Measurements from ENCODE around the gene FOXL3.

FOXL3 gene

DNA sequence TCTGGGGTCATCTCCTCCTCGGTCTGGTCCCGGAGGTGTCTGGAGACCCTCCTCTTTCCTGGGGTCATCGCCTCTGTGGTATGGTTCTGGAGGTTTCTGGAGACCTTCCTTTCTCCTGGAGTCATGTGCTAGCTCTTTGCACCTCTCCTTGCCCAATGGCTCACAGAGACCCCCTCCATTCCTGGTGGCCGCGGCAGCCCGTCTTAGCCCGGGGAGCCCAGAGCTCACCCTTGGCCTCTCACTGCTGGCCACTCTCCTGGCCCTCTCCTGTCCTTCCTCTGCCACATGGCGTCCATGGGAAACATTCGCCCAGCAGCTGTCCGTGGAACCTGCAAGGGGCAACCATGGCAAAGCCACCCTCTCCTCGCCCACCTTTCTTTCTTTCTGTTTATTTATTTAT lies 20.2 kb upstream of the FOXL3 start:
- DNase-seq, result no peak

DNA sequence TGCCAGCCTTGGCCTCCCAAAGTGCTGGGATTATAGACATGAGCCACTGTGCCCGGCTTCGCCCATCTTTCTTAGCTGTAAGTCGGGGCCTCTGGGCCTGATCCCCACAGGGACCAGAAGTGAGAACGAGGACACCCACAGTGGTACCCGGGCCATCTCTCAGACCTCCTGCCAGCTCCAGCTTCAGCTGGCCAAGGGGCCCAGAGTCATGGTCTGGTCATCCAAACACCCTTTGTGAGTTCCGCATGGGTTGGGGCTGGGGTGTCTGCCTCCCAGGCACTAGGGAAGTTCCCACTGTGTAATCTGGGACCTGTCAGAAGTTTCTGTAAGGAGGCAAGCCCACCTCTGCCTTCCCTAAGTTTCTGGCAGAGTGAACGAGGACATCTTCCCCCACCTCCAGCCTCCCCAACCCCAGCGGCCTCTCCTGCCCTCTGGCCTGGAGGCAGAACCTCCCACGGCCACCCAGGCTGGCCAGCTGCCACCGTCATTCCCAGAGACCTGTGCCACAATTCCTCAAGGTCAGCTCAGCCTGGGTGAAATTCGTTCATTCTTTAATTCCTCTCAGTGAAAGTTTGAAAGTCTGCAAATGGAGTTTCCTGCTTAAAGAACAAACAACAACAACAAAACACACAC lies 19.5 kb upstream of the FOXL3 start:
- DNase-seq, result no peak

DNA sequence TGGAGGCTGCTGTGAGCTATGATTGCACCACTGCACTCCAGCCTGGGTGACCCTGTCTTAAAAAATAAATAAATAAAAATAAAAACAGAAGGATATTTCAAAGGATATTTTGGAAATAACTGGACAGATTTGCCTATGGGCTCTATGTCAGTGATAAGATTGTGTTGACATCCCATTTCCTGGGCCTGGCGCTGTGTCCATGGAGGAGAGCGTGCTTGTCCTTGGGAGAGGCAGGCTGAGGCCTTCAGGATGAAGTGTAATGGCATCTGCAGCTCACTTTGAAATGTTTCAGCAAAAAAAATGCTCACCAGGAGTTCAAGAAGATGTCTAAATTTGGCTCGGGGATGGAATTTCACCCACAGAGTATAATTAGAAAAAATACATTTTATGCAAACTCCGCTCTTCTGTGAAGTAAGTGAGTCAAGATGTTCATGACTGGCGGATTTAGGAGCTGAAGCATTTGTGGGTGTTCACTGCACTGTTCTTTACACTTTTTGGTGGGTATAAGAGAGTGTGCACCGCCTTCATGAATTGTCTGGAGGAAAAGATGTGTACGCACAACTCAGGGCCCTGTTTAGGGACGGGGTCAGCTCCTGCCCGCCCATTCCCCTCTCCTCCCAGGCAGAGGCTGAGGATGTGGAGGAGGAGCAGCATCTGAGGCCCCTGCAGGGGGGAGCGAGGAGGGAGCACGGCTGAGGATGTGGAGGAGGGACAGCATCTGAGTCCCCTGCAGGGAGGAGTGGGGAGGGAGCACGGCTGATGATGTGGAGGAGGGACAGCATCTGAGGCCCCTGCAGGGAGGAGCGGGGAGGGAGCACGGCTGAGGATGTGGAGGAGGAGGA lies 18.5 kb upstream of the FOXL3 start:
- DNase-seq, result no peak

DNA sequence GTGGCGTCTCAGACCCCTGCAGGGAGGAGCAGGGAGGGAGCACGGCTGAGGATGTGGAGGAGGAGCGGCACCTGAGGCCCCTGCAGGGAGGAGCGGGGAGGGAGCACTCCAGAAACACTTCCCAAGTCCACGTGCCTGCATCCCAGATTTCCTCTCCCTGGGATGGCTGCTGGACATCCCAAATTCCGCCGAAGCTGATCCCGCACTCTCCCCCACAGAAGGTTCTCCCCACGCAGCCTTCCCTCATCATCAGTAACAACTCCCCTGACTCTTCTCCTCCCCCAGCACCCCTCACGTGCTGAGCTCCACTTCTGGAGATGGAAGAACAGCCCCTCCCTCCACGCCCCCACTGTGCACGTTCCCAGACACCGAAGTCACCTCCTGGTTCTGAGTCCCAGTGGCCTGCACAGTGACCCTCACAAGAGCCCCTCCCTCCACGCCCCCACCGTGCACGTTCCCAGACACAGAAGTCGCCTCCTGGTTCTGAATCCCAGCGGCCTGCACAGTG lies 17.8 kb upstream of the FOXL3 start:
- DNase-seq, result no peak

DNA sequence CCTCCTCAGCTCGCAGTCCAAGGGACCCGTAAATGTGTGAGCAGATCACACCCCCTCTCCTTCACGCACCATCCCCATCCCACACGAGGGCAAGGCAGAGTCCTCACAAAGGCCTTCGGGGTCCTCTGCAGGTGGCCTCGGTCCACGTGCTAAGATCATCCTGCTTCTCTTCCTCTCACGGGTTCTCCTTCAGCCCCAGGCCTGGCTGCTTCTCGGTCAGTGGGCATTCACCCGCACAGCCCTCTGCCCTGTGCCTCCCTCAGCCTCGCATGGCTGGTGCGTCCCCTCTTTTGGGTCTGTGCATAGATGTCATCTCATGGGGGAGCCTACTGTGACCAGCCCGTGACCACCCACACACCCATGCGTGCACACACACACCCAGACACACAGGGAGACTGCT lies 17.3 kb upstream of the FOXL3 start:
- DNase-seq, result no peak

DNA sequence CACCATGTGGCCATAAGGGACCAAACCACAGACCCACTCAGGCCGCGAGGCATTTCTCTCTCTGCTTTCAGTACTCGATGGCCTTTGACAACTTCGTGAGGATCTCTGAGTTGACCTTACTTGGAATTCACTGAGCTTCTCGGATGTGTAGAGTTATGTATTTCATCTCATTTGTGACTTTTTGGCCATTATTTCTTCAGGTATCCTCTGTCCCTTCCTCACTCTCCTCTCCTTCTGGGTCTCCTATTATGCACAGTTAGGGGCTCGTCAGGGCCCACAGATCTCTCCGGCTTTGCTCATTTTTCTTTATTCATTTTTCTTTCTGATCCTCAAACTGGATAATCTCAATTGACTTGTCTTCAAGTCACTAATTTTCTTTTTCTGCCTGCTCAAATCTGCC lies 16.6 kb upstream of the FOXL3 start:
- no peak for DNase-seq

DNA sequence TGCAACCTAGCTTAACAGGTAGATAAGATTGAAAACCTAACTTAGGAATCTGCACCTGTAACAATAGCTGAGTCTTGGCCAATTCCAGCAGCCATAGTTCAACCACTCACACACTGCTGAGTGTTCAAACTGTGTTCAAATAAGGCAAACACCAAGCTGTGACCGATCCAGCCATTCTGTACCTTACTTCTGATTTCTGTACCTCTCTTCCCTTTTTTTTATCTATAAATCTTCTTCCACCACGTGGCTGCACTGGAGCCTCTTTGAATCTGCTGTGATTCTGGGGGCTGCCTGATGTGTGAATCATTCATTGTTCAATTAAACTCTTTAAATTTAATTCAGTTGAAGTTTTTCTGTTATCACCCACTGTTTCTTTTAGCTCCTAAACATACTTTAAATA lies 15.7 kb upstream of the FOXL3 start:
- DNase-seq, result no peak

DNA sequence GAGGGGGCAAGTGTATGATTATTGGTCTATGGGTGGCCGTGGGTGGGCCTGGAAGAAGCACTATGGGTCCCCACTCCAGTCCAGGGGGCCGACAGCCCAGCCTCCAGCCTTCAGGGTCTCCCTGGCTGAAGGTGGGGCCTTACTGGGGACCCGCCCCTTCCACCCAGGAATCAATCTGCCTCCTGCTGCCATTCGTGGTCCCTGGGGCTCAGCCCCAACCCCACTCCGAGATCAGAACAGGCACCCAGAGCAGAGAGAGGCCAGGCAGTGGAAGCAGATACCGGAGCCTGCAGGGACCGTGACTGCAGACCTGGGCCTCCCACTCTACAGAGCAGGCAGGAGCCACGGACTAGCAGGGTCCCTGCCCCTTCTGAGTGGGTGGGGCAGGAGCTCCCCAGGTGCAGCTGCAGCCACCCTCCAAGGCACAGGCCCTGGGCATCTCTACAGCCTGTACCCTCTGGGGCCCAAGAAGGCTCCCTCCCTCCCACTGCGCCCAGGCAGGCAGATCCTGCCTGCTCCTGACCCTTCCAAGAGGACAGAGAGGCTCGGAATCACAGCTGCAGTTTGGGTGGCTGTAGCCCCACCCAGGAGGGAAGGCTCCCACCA lies 13.6 kb upstream of the FOXL3 start:
- DNase-seq, result no peak

DNA sequence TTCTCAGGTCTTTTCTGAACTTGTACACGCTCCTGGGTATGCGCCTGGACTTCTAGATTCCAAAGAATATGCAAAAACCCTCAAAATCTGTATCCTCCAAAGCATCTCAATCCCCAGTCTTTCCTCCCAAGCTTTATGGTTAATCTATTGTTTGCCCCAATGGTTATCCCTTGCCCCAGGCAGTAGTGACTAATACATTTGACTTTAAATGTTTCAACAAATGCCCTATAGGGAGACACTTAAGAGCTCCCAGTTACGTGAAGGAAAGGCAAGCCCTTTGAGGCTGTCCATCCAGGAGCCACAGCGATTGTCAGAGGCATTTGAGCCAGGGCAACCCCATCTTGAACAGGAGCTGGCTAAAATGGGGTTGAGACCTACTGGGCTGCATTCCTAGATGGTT lies 12.7 kb upstream of the FOXL3 start:
- DNase-seq, result no peak

DNA sequence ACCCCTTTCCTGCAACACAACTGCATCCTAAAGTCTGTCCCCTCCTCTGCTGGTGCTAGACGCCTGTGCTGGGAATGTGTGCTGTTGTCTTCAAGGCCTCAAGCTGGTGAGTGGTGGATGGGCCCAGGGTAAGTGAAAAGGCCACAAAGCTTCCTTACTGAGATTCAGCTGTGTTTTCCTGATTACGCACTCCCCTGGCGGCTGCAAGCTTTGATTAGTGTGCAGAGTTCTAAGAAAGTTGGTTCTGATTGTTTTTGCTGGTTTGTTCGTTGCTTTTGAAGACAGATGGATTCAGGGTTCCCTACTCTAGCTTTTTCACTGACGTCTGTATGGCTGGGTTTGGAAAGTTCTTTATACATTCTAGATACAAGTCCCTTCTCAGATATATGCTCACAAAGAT lies 11.9 kb upstream of the FOXL3 start:
- no peak for DNase-seq

DNA sequence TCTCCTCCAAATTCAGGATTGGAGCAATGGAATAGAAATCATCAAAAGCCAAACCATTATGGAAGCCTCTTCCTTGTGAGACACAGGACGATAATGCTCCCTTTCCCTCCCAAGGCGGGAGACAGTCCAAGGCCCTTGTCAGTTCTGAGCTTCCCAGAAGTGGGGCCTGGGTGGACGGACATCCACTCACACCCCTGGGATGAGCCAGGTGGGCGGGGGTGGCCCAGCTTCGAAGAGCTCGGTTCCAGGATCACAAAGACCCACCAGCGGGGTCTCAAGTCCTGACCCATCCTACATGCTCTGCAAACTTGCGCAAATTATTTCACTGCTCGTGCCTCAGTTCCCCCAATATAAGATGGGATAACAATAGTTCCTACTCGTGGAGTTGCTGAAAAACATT lies 10.1 kb upstream of the FOXL3 start:
- DNase-seq, result no peak

DNA sequence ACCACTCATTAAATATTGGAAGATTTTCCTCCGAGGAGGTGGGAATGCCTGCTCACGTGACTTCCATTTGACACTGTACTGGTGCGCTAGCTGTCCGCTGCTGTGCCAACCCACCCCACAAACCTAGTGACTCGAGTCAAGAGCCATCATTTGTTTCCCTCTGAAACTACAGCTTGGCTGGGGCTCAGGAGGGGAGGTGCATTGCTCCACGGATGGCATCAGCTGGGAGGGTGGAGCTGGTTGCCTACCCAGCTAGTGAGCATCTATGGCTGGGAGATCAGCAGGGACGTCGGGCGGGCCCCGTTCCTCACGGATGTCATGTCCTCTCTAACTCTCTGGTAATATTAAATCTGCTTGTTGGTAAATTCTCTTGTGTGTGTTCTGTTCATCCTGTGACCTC lies 9.5 kb upstream of the FOXL3 start:
- DNase-seq, result no peak

DNA sequence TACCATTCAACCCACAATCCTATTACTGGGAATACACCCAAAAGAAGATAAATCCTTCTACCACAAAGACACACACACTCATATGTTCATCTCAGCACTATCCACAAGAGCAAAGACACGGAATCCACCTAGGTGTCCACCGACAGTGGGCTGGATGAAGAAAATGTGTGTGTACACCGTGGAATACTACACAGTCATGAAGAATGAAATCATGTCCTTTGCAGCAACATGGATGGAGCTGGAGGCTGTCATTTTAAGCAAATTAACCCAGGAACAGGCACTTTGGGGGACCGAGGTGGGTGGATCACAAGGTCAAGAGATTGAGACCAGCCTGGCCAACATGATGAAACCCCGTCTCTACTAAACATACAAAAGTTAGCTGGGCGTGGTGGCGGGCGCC lies 8.3 kb upstream of the FOXL3 start:
- no peak for DNase-seq

DNA sequence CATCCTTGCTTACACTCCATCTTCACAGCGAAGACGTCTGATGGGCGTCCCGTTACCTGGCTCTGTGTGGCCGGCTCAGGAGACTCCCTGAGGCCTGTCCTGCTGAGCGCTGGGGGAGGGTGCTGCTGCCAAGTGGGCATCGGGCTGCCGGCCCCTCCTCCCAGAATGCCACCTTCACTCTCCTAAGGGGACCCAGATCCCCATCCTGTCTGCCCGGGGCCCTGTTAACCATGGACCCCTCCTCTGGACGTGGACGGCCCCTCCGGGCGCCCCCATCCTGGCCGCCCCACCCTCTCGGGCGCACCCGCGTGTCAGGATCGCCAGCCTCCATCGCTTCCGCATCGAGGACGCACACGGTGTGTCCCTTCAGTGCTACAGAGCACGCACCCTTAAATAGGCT lies 7.3 kb upstream of the FOXL3 start:
- no peak for DNase-seq

DNA sequence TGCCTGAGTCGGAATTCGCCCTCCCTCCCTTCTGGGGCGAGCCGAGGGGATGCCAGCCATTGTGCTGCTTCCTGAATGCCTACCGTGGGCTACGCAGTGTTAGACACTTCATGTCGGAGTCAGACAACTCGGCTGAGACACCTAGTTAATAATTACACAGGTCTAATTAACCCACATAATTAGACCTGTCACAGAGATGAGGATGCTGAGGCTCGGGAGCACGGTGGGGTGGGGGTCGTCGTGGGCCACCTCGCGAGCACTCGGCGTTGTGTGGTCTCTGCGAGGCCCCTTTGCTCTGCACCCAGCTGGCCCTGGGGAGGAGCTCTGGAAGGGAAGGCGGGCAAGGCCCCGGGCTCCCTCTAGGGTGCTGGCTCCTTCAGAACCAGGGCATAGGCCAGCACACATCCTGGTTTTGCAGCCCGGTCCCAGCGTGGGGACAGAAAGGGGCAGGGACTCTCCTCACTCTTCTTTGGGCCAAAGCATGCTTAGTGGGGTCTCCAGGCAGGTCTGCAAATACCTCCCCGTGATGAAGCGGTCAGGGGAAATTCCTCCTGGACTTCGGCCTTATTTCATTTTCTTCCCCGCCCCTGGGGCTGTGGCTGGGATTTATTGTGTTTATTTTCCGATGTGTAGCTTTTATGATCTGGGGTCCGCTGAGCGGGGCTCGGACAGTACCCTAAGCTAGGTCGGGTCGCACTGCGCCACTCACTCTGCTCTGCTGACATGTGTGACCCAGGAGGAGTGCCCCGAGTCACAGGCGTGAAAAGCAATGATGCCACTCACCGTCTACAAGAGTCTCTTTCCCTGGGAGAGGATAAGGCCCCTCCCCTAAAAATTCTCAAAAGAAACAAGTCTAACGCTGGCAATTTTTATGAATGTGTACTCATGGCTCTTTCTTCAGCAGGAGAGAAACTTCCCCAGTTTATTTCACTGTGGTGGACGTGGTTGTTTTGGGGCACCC lies 4.9 kb upstream of the FOXL3 start:
- DNase-seq, result no peak

DNA sequence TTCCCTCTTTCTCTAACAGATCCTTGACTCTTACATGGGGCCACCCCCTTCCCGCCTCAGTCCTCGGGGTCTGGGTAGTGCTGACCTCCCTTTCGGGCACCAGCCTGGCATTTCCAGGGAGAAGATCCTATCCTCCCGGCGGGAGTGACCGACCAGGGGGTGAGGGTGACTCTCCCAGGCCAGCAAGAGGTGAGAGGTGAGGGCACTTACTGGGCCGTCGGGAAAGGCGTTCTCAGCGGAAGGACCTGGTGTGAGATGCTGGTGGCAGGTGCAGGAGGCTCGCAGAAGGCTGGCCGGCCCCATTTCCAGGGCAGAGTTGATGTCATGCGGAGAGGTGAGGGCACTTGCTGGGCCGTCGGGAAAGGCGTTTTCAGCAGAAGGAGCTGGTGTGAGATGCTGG lies 4.2 kb upstream of the FOXL3 start:
- DNase-seq, result no peak

DNA sequence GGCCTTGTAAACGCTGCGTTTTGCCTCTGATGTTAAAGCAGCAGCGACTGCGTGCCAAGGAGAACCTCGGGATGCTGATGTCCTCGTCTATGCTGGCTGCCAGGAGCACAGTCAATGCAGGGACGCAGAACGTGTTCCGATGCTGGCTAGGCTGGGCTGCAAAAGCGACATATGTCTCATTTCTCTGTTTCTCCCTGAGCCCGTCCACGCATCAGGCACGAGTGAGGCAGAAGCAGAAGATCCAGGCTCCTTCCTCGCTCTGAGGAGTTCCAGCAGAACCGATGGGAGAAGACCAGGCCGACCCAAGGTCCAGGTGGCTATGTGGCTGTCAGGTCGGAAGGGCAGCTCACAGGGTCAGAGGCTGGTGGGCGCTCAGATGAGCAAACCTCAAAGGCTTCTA lies 3.7 kb upstream of the FOXL3 start:
- no peak for DNase-seq

DNA sequence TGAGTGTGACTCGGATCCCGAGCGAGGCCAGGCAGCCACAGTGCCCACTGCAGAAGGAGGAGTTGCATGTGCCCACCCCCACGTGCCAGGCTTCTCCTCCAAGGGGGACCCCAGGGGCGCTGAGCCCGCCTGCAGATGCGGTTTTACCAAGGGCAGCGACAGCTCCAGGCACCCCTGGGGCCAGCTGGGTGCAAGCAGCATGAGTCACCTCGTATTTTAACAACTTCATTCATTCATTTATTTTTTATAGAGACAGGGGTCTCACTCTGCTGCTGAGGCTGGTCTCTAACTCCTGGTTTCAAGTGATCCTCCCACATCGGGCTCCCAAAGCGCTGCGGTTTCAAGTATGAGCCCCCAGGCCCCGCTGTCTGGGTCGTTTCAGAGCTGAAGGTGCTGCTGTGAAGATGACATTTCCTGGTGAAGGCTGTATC lies 1.3 kb upstream of the FOXL3 start:
- no peak for DNase-seq

DNA sequence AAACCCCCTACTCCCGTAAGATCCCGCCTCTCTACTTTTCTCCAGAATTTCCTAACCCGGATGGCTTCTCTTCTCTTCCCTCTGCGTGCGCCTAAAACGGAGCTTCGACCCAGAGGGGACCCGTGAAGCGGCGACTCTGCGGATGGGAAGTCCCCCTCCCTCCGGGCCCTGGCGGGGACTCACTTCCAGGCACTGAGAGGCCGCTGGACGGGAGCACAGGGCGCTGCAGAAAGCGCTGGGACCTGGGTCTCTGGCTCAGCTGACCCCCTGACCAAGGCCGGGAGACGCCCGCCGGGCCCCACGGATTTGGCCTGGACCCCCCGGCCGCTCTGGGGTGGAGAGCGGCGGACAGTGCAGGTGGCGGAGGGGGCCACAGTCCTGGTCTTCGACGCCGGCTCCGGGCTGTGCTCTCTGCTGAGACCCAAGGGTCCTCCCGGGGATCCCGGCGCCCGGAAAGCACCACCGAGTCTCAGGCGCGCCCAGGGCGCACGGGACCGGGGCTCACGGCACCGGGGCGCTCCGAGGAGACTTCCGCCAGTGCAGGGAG lies 688 bp upstream of the FOXL3 start:
- DNase-seq, result no peak

DNA sequence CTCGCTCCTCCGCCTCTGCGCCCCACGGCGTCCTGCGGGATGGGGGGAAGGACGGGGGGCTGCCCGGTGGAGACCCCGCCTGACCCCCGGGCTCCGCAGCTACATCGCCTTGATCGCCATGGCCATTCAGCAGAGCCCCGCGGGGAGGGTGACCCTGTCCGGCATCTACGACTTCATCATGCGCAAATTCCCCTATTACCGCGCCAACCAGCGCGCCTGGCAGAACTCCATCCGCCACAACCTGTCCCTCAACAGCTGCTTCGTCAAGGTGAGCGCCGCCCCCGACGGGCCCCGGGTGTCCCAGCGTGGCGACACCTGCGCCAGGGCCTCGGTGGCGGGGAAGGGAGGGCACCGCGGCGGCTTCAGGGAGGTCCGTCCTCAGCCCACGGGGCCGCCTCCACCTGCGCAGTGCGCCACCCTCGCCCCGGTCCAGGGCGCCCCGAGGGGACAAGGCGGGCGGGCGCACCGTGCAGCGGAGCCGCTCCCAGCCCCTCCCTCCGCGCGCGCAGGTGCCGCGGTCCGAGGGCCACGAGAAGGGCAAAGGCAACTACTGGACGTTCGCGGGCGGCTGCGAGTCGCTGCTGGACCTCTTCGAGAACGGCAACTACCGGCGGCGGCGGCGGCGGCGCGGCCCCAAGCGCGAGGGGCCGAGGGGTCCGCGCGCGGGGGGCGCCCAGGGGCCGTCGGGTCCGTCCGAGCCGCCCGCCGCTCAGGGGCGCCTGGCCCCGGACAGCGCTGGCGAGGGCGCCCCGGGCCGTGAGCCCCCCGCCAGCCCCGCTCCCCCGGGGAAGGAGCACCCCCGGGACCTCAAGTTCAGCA lies 793 bp downstream of the FOXL3 start:
- no peak for DNase-seq

DNA sequence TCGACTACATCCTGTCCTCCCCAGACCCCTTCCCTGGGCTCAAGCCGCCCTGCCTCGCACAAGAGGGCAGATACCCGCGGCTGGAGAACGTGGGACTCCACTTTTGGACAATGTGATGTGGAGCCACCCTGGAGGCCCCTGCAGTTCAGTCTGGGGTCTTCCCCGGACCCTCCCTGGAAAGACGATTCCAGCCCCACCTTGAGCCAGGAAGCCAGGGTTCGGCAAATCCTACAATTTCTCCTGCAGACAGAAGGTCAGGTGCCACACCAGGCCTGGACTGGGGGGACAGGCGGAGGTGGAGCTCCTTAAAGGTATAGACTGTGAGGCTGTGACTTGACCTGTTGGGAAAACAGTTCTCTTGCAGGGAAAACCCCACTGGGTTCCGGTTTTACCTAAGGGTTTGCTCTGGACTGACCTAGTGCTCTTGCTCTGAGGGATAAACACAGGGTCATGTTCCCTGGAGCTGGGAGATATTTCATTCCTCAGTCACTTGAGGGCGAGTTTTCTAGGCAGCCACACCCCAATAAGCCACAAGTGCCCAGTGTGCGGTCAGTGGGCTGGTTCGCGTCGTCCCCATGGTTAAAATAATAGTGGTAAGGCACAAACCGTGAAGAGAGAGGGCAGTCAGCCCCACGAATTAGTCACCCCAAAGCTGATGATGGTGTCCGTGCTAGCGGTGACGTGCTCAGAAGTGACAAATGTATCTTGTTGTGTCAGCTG lies 1.6 kb downstream of the FOXL3 start:
- peak; percentile 2 for DNase-seq
